H1 (cell line): ENCODE results near the gene PHF1. TPM values are rescaled to one million over a fixed set of nuclear protein-coding genes. Genes with fewer than 3 reads are reported as not detected.

Experiments used
- BACH1 ChIP-seq: IDR thresholded peaks from 2 replicates; pipeline ENCODE4 v1.6.1; 2012; ENCODE audit warnings: low read length, improper control_type of control experiment
- BCL11A ChIP-seq, 2 experiments: IDR thresholded peaks; one replicate each; pipeline ENCODE4 v1.6.1; 2011; ENCODE audit warnings: low read depth in 2 of 2, low read length in 2 of 2, mild to moderate bottlenecking in 2 of 2
- CBX8 ChIP-seq: fragments of 300-800, 300-1000 bp; sonication (generic); IDR thresholded peaks from 2 replicates; pipeline ENCODE4 v1.7.1; 2016; ENCODE audit warnings: low read depth, low read length, borderline replicate concordance
- CEBPB ChIP-seq: IDR thresholded peaks from 2 replicates; pipeline ENCODE4 v1.6.1; 2012; ENCODE audit warnings: low read depth, low read length
- CHD1 ChIP-seq: IDR thresholded peaks from 2 replicates; pipeline ENCODE4 v1.6.1; 2012; ENCODE audit warnings: low read depth, low read length, improper control_type of control experiment
- CREB1 ChIP-seq: IDR thresholded peaks from 2 replicates; pipeline ENCODE4 v1.6.1; 2012; ENCODE audit warnings: inconsistent platforms
- EZH2 ChIP-seq: fragments of 200-600 bp; sonication (generic); IDR thresholded peaks from 2 replicates; pipeline ENCODE4 v1.7.1; 2012; ENCODE audit warnings: low read depth, mild to moderate bottlenecking, moderate library complexity, low read length, inconsistent platforms; ENCODE audit not compliant: severe bottlenecking
- HDAC2 ChIP-seq, 2 experiments: fragments of 300-600 bp in 1 of 2; sonication (generic) in 1 of 2; IDR thresholded peaks; 2 replicates each; pipeline ENCODE4 v1.6.1; 2011 to 2012; ENCODE audit warnings: low read depth in 2 of 2, low read length in 2 of 2, mild to moderate bottlenecking in 2 of 2, moderate library complexity in 2 of 2, borderline replicate concordance in 1 of 2, inconsistent platforms in 1 of 2
- KDM5A ChIP-seq: fragments of 200-600 bp; IDR thresholded peaks from 2 replicates; pipeline ENCODE4 v1.7.1; 2012; ENCODE audit warnings: mild to moderate bottlenecking, low read length, inconsistent platforms, mixed read lengths
- MAFK ChIP-seq: IDR thresholded peaks from 2 replicates; pipeline ENCODE4 v1.6.1; 2012; ENCODE audit warnings: low read depth, mild to moderate bottlenecking, improper control_type of control experiment, low read length
- PHF8 ChIP-seq: fragments of 200-600 bp; sonication (generic); conservative IDR thresholded peaks from 2 replicates; pipeline ENCODE4 v1.7.1; 2012; ENCODE audit warnings: low read depth, mild to moderate bottlenecking, inconsistent platforms, low read length, moderate library complexity
- POLR2A ChIP-seq, 2 experiments: IDR thresholded peaks; 1 replicate in 1 of 2; 2 replicates in 1 of 2; pipeline ENCODE4 v1.6.1; 2011; ENCODE audit warnings: low read depth in 2 of 2, low read length in 2 of 2, mild to moderate bottlenecking in 2 of 2; ENCODE audit errors: control extremely low read depth in 1 of 2
- RAD21 ChIP-seq, 2 experiments: IDR thresholded peaks in 1 of 2; conservative IDR thresholded peaks in 1 of 2; 2 replicates each; pipeline ENCODE4 v1.6.1; 2011; ENCODE audit warnings: low read depth in 2 of 2, low read length in 2 of 2, improper control_type of control experiment in 1 of 2, inconsistent platforms in 1 of 2, mild to moderate bottlenecking in 1 of 2, moderate library complexity in 1 of 2
- RBBP5 ChIP-seq: IDR thresholded peaks from 2 replicates; pipeline ENCODE4 v1.7.1; 2012; ENCODE audit warnings: low read depth, mild to moderate bottlenecking, inconsistent platforms, low read length, moderate library complexity, borderline replicate concordance
- RNF2 ChIP-seq: fragments of 200-900, 300-1000 bp; sonication (generic); IDR thresholded peaks from 2 replicates; pipeline ENCODE4 v1.7.1; 2016; ENCODE audit warnings: borderline replicate concordance, low read depth, mild to moderate bottlenecking, antibody characterized with exemption, low read length; ENCODE audit not compliant: poor library complexity, severe bottlenecking; ENCODE audit errors: missing control alignments
- SIRT6 ChIP-seq: IDR thresholded peaks from one replicate; pipeline ENCODE4 v1.7.1; 2012; ENCODE audit warnings: low read length, inconsistent platforms
- SIX5 ChIP-seq: IDR thresholded peaks from 2 replicates; pipeline ENCODE4 v1.6.1; 2011; ENCODE audit warnings: mild to moderate bottlenecking, low read depth, low read length
- SUZ12 ChIP-seq: fragments of 200-600 bp; sonication (generic); IDR thresholded peaks from 2 replicates; pipeline ENCODE4 v1.6.1; 2012; ENCODE audit warnings: mild to moderate bottlenecking, inconsistent platforms, low read length, moderate library complexity, mixed read lengths
- ZNF274 ChIP-seq: IDR thresholded peaks from 2 replicates; pipeline ENCODE4 v1.7.0; 2012; ENCODE audit warnings: low read length, borderline replicate concordance; ENCODE audit errors: extremely low read depth
- polyA plus RNA-seq, 7 experiments: library from polyadenylated mRNA; depleted of rRNA in 3 of 7; stranded (reverse) in 5 of 7; unstranded in 2 of 7; fragments of >200 nt in 5 of 7; fragments of 200-250 nt in 2 of 7; gene quantifications; 1 replicate in 5 of 7; 2 replicates in 1 of 7; 4 replicates in 1 of 7; pipeline versions ENCODE4 v1.2.1 to v1.2.3, GENCODE V29; 2011 to 2013; ENCODE audit warnings: missing spikeins in 2 of 7, mixed read lengths in 2 of 7
- total RNA-seq: library from RNA; stranded (reverse); fragmentation: NEBNext Ultra II Directional; extraction: Animal tissue kit (Norgen Biotek cat#: 25700); gene quantifications from 2 replicates; pipeline ENCODE4 v1.2.1, GENCODE V29; 2021
- TF ChIP-seq, protein P1 (sequence below): IDR thresholded peaks from 2 replicates; pipeline ENCODE4 v1.6.1; 2012; ENCODE audit warnings: inconsistent platforms
- TF ChIP-seq, protein P2 (sequence below): IDR thresholded peaks from 2 replicates; pipeline ENCODE4 v1.6.1; 2011; ENCODE audit warnings: low read length, improper control_type of control experiment
- TF ChIP-seq, protein P3 (sequence below): IDR thresholded peaks from 2 replicates; pipeline ENCODE4 v1.6.1; 2011; ENCODE audit warnings: low read depth, mild to moderate bottlenecking, low read length; ENCODE audit not compliant: insufficient read depth

The PHF1 gene
- total and polyA plus RNA-seq, 2 of the 8 experiments (the other 6 are each of a cell fraction or from before 2014, with no cell fraction given): 47.3 to 78.6 TPM

DNA sequence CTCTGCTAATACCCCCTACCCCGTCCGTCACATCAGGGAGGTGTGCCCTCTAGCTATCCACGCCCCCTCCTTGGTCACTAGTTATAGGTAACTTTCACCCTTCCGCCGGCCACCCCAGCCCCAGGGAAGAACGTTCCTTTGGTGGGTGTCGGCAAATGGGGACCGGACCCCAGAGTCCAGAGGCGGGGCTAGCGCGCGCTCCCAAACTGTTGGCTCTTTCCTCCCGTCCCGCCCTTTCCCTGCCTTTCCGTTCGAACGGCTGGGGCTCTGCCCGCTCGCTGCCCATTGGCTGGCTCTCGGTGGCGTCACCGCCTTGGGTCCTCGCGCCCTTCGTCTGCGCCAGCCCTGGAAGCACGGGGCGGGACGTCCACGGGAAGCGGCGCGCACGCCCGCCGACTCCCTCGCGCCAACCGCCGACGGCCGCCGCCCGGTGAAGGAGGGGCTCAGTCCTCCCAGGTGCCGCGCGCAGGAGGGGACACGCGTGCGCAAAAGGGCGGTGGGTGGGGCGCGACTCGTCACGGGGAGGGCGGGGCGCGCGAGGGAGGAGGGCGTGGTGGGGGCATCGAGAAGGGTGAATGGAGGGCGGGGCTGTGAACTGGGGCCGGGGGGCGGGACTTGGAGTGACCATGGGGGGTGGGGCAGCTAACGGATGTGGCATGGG lies 634 bp upstream of the PHF1 start (continued):
- TF ChIP-seq, protein P1, sequence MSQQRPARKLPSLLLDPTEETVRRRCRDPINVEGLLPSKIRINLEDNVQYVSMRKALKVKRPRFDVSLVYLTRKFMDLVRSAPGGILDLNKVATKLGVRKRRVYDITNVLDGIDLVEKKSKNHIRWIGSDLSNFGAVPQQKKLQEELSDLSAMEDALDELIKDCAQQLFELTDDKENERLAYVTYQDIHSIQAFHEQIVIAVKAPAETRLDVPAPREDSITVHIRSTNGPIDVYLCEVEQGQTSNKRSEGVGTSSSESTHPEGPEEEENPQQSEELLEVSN: peak; percentile 89
- TF ChIP-seq SIX5 (no peak), BACH1 (peak; percentile 94), CREB1 (peak; percentile 94), CEBPB (no peak; the same call in 1 of the 2 replicates), RBBP5 (no peak), PHF8 (peak; percentile 43; the same call in 1 of the 2 replicates), POLR2A (IDR thresholded peaks at IDR 0.05; ENCODE audit: control extremely low read depth in 1 of 2, low read depth in 2 of 2, low read length in 2 of 2) (no peak), HDAC2 (IDR thresholded peaks at IDR 0.05; ENCODE audit: borderline replicate concordance in 1 of 2, low read depth in 2 of 2, low read length in 2 of 2) (peak; percentile 8 to 98; a peak in 2 of 4 replicates), SUZ12 (no peak), SIRT6 (no peak), ZNF274 (no peak), KDM5A (no peak), EZH2 (no peak), CBX8 (no peak), BCL11A (IDR thresholded peaks at IDR 0.05; ENCODE audit: low read depth in 2 of 2, low read length in 2 of 2) (no peak), RNF2 (no peak), MAFK (no peak), CHD1 (no peak), RAD21 (IDR thresholded peaks at IDR 0.05 in 1 of 2, conservative IDR thresholded peaks at IDR 0.05 in 1 of 2; ENCODE audit: low read depth in 2 of 2, low read length in 2 of 2) (no peak)
- TF ChIP-seq, protein P2, sequence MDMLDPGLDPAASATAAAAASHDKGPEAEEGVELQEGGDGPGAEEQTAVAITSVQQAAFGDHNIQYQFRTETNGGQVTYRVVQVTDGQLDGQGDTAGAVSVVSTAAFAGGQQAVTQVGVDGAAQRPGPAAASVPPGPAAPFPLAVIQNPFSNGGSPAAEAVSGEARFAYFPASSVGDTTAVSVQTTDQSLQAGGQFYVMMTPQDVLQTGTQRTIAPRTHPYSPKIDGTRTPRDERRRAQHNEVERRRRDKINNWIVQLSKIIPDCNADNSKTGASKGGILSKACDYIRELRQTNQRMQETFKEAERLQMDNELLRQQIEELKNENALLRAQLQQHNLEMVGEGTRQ: no peak; the same call in 1 of the 2 replicates
- TF ChIP-seq, protein P3, sequence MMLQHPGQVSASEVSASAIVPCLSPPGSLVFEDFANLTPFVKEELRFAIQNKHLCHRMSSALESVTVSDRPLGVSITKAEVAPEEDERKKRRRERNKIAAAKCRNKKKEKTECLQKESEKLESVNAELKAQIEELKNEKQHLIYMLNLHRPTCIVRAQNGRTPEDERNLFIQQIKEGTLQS: no peak
